Uterus (tissue), 4 donors: ENCODE data around the gene CHST12. TPM values are rescaled to one million over a fixed set of nuclear protein-coding genes. Genes with fewer than 3 reads are reported as not detected.

Source experiments
- DNase-seq, 2 donors: peaks; one replicate each; pipeline ENCODE4 v3.0.0-alpha.2; 2019 to 2020
- H3K27ac ChIP-seq, 2 donors: fragments of 200-600 bp; sonication (generic); 1 replicate in 1 of 2; 2 replicates in 1 of 2; pipeline ENCODE4 v1.5.1; 2016 to 2018
- H3K27me3 ChIP-seq, 2 donors: fragments of 200-600 bp; sonication (generic); one replicate each; pipeline ENCODE4 v1.5.1; 2018 to 2019; ENCODE audit warnings: control low read depth in 1 of 2
- H3K36me3 ChIP-seq, 2 donors: fragments of 200-600 bp; sonication (generic); one replicate each; pipeline ENCODE4 v1.5.1; 2019; ENCODE audit warnings: control low read depth in 1 of 2
- H3K4me1 ChIP-seq, 2 donors: fragments of 200-600 bp; sonication (generic); one replicate each; pipeline ENCODE4 v1.5.1; 2018 to 2019; ENCODE audit warnings: control low read depth in 1 of 2
- H3K4me3 ChIP-seq, 2 donors: fragments of 200-600 bp; sonication (generic); 1 replicate in 1 of 2; 2 replicates in 1 of 2; pipeline ENCODE4 v1.5.1; 2018 to 2019; ENCODE audit warnings: mild to moderate bottlenecking in 1 of 2
- H3K9me3 ChIP-seq, 2 donors: fragments of 200-600 bp; sonication (generic); one replicate each; pipeline ENCODE4 v1.5.1; 2019; ENCODE audit warnings: control low read depth in 1 of 2
- CTCF ChIP-seq, 4 experiments: fragments of 200-600 bp in 2 of 4; fragments of 450-650 bp in 2 of 4; sonication (generic) in 2 of 4; IDR thresholded peaks; one replicate each; pipeline ENCODE4 v1.5.1; 2016 to 2019; ENCODE audit warnings: antibody characterized with exemption in 4 of 4, mild to moderate bottlenecking in 2 of 4, moderate library complexity in 1 of 4
- POLR2A ChIP-seq, 2 donors: fragments of 450-650 bp; IDR thresholded peaks; one replicate each; pipeline ENCODE4 v1.6.1; 2016; ENCODE audit warnings: antibody characterized with exemption in 2 of 2, mild to moderate bottlenecking in 1 of 2, moderate library complexity in 1 of 2
- intact Hi-C: fragments of 100-400 bp; cut with DNase I; formaldehyde crosslinking; loops from one replicate; pipeline ENCODE4 v1.15.1; 2023; ENCODE audit warnings: low total_unique reads
- total RNA-seq, 4 donors: library from RNA; depleted of rRNA in 3 of 4; stranded (reverse); fragments of >200 nt in 3 of 4; gene quantifications; one replicate each; pipeline versions ENCODE4 v1.1.0 to v1.2.4, GENCODE V29; 2014 to 2023
- donor health status: DM: yes; HTN: yes; CAD: no.

The CHST12 gene
- total RNA-seq, 4 donors from 2014 or later: 5.6 to 30.5 (median 8.3) TPM

GRCh38 chr7:2460188-2460587 lies 56.8 kb downstream of the CHST12 start:
- Histone ChIP-seq H3K4me3 (no peak overlapping the region), H3K27me3 (no peaks in the 10 kb centered on the region), H3K9me3 (no peaks in the 10 kb centered on the region), H3K4me1 (no peaks in the 10 kb centered on the region), H3K36me3 (no peaks in the 10 kb centered on the region), H3K27ac (no peak overlapping the region)
- TF ChIP-seq CTCF (IDR thresholded peaks at IDR 0.05) (no peak), POLR2A (IDR thresholded peaks at IDR 0.05) (no peak)
- intact Hi-C loops: no loop called here
- no peak for DNase-seq

GRCh38 chr7:2460641-2461040 lies 57.2 kb downstream of the CHST12 start:
- H3K36me3 ChIP-seq: no peaks in the 10 kb centered on the region
- H3K27ac ChIP-seq: no peak overlapping the region
- H3K4me3 ChIP-seq: no peak overlapping the region
- H3K27me3 ChIP-seq: no peaks in the 10 kb centered on the region
- DNase-seq: no peak
- intact Hi-C loops: no loop called here
- TF ChIP-seq CTCF (IDR thresholded peaks at IDR 0.05) (no peak), POLR2A (IDR thresholded peaks at IDR 0.05) (no peak)
- no peaks in the 10 kb centered on the region for H3K9me3 ChIP-seq
- no peaks in the 10 kb centered on the region for H3K4me1 ChIP-seq

- H3K4me1 ChIP-seq: no peaks in the 10 kb centered on the region
- TF ChIP-seq POLR2A (IDR thresholded peaks at IDR 0.05) (no peak), CTCF (IDR thresholded peaks at IDR 0.05) (no peak)
- no peak for DNase-seq
- H3K4me3 ChIP-seq: no peak overlapping the region
- H3K36me3 ChIP-seq: no peaks in the 10 kb centered on the region
- no peaks in the 10 kb centered on the region for H3K27me3 ChIP-seq
- H3K27ac ChIP-seq: no peak overlapping the region
- intact Hi-C loops: no loop called here
- H3K9me3 ChIP-seq: no peaks in the 10 kb centered on the region
Measured at GRCh38 chr7:2461268-2462026, 58.0 kb downstream of the CHST12 start.

GRCh38 chr7:2462731-2463130 lies 59.3 kb downstream of the CHST12 start:
- no peaks in the 10 kb centered on the region for H3K4me1 ChIP-seq
- TF ChIP-seq POLR2A (IDR thresholded peaks at IDR 0.05) (no peak), CTCF (IDR thresholded peaks at IDR 0.05) (no peak)
- H3K27ac ChIP-seq: no peak overlapping the region
- H3K9me3 ChIP-seq: no peaks in the 10 kb centered on the region
- no peak for DNase-seq
- H3K27me3 ChIP-seq: no peaks in the 10 kb centered on the region
- intact Hi-C loops: no loop called here
- H3K4me3 ChIP-seq: no peak overlapping the region
- no peaks in the 10 kb centered on the region for H3K36me3 ChIP-seq

- Histone ChIP-seq H3K9me3 (no peaks in the 10 kb centered on the region), H3K27ac (no peak overlapping the region), H3K36me3 (no peaks in the 10 kb centered on the region), H3K4me3 (no peak overlapping the region), H3K27me3 (no peaks in the 10 kb centered on the region), H3K4me1 (no peaks in the 10 kb centered on the region)
- TF ChIP-seq POLR2A (IDR thresholded peaks at IDR 0.05) (no peak), CTCF (IDR thresholded peaks at IDR 0.05) (no peak)
- no peak for DNase-seq
- intact Hi-C loops: no loop called here
Measured at GRCh38 chr7:2465928-2466327, 62.5 kb downstream of the CHST12 start.
